Glutamatergic neuron (in vitro differentiated cells): ENCODE measurements around the gene PKN1. TPM values are rescaled to one million over a fixed set of nuclear protein-coding genes. Genes with fewer than 3 reads are reported as not detected.
"Not testable (repeated sequence)": the region's sequence is repeated elsewhere in the genome, so short reads cannot be mapped to it uniquely, and the experiment has no call there.

Experiments used
- DNase-seq: peaks from one replicate; pipeline ENCODE4 v3.0.0; 2022
- H3K27ac Mint-ChIP-seq: one replicate; pipeline ENCODE4 v1.8.0; 2020; ENCODE audit warnings: mild to moderate bottlenecking, mixed read lengths, inconsistent platforms; ENCODE audit not compliant: unreplicated experiment
- H3K27me3 Mint-ChIP-seq: one replicate; pipeline ENCODE4 v1.8.0; 2020; ENCODE audit warnings: mild to moderate bottlenecking, moderate library complexity, mixed read lengths, inconsistent platforms; ENCODE audit not compliant: unreplicated experiment
- H3K36me3 Mint-ChIP-seq: one replicate; pipeline ENCODE4 v1.8.0; 2020; ENCODE audit warnings: mild to moderate bottlenecking, mixed read lengths, inconsistent platforms; ENCODE audit not compliant: unreplicated experiment
- H3K4me1 Mint-ChIP-seq: one replicate; pipeline ENCODE4 v1.8.0; 2020; ENCODE audit warnings: mild to moderate bottlenecking, low read depth, mixed read lengths, inconsistent platforms; ENCODE audit not compliant: unreplicated experiment
- H3K4me3 Mint-ChIP-seq: one replicate; pipeline ENCODE4 v1.8.0; 2020; ENCODE audit warnings: mild to moderate bottlenecking, mixed read lengths, inconsistent platforms; ENCODE audit not compliant: unreplicated experiment
- H3K9me3 Mint-ChIP-seq: one replicate; pipeline ENCODE4 v1.8.0; 2020; ENCODE audit warnings: mild to moderate bottlenecking, moderate library complexity, mixed read lengths, inconsistent platforms; ENCODE audit not compliant: unreplicated experiment
- total RNA-seq: library from RNA; stranded (reverse); fragmentation: NEBNext Ultra II Directional; extraction: Animal tissue kit (Norgen Biotek cat#: 25700); gene quantifications from one replicate; pipeline ENCODE4 v1.2.1, GENCODE V29; 2021; ENCODE audit not compliant: unreplicated experiment
- TF ChIP-seq, protein P1 (sequence below): fragments of 200-600 bp; sonication (generic); IDR thresholded peaks from one replicate; pipeline ENCODE4 v1.5.0; 2021; ENCODE audit not compliant: partially characterized antibody, unreplicated experiment

The PKN1 gene
- total RNA-seq, 1 donor from 2014 or later: 117 TPM

DNA sequence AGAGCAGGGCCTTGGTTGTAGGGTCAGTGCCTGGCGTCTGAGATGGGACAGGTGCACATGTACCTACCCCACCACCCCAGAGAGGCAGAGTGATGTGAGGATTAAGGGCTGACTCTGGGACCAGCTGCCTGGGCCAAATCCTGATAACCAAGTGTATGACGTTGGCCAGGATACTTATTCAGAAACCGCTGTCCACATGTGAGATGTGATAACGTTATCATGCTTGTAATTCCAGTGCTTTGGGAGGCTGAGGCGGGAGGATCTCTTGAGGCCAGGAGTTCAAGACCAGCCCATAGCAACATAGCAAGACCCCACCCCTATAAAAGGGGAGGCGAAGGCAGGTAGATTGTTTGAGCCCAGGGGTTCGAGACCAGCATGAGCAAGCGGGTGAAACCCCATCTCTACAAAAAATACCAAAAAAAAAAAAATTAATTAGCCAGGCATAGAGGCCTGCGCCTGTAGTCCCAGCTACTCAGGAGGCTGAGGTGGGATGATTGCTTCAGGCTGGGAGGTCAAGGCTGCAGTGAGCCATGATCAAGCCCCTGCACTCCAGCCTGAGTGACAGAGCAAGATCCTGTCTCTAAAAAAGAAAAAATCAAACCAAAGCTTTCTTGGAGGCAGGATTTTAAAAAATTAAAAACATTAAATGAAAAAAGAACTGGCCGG lies 41.8 kb upstream of the PKN1 start:
- Mint-ChIP-seq H3K27ac (no peak overlapping the region), H3K9me3 (peaks cover 4% of the 10 kb centered on the region), H3K27me3 (peaks cover 9% of the 10 kb centered on the region), H3K4me1 (peaks cover 13% of the 10 kb centered on the region), H3K4me3 (no peak overlapping the region), H3K36me3 (no peaks in the 10 kb centered on the region)
- DNase-seq: no peak
- TF ChIP-seq, protein P1, sequence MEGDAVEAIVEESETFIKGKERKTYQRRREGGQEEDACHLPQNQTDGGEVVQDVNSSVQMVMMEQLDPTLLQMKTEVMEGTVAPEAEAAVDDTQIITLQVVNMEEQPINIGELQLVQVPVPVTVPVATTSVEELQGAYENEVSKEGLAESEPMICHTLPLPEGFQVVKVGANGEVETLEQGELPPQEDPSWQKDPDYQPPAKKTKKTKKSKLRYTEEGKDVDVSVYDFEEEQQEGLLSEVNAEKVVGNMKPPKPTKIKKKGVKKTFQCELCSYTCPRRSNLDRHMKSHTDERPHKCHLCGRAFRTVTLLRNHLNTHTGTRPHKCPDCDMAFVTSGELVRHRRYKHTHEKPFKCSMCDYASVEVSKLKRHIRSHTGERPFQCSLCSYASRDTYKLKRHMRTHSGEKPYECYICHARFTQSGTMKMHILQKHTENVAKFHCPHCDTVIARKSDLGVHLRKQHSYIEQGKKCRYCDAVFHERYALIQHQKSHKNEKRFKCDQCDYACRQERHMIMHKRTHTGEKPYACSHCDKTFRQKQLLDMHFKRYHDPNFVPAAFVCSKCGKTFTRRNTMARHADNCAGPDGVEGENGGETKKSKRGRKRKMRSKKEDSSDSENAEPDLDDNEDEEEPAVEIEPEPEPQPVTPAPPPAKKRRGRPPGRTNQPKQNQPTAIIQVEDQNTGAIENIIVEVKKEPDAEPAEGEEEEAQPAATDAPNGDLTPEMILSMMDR: no peak

DNA sequence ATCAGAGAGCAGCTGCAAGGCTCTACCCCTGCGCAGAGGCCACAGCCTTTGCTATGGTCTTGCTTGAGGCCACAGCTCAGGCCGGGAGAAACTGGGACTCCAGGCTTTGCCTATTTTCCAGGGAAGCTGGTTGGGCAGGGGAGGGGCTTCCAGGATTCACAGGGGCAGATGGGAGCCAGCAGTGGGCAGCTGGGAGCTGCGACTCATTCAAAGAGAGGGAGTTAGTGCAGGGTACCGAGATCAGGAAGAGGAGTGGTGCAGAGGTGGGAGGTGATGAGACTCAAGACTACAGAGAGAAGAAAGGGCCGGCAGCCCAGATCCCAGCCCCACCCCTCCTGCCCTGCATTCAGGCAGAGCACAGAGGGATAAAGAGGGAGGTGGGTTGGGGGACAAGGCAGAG lies 39.8 kb upstream of the PKN1 start:
- peak overlapping the region; percentile 81 for H3K4me3 Mint-ChIP-seq

DNA sequence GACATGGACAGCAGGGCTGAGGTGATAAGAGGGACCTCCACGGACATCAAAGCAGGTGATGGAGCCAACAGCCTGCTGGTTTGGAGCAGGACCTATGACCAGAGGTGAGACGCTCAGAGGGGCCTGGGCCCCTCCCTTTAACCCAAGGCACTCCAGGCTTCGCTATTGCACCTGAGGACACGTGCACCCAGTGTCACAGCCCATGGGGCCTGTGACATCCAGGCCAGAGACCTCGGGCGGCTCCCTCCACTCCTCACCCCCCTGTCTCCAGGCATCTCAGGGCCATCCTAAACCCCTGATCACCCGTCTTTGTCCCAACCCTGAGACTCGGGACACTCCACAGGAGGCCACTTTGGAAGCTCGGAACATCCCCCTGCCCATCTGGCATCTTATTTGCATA lies 38.9 kb upstream of the PKN1 start:
- H3K4me3 Mint-ChIP-seq: no peak overlapping the region
- H3K27me3 Mint-ChIP-seq: peaks cover 7% of the 10 kb centered on the region
- no peak for DNase-seq
- no peak overlapping the region for H3K27ac Mint-ChIP-seq
- TF ChIP-seq, protein P1: no peak
- peaks cover 4% of the 10 kb centered on the region for H3K9me3 Mint-ChIP-seq
- no peaks in the 10 kb centered on the region for H3K36me3 Mint-ChIP-seq
- H3K4me1 Mint-ChIP-seq: peaks cover 8% of the 10 kb centered on the region

More for the DNA sequence above, 39.8 kb upstream of the PKN1 start:
- Mint-ChIP-seq H3K9me3 (peaks cover 4% of the 10 kb centered on the region), H3K27ac (peak overlapping the region; percentile 97), H3K36me3 (no peaks in the 10 kb centered on the region), H3K27me3 (peaks cover 9% of the 10 kb centered on the region), H3K4me1 (peaks cover 13% of the 10 kb centered on the region)
- DNase-seq: peak; percentile 78
- TF ChIP-seq, protein P1: no peak

DNA sequence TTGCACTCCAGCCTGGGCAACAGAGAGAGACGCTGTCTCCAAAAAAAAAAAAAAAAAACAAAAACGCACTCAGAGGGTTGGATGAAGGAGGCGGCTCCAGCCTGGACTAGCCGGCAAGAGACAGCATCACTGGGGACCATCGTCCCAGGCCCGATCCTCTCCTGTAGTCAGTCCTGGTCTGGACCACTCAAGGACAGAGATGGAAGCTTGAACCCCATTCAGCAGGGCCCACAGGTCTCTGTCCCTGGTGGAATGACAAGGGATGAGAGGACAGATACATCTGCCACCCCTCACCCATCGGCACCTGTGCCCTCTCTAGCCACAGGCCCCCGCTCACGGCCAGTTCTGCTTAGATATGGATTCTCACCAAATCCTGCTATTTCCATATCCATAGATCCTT lies 37.8 kb upstream of the PKN1 start:
- Mint-ChIP-seq H3K4me1 (peaks cover 8% of the 10 kb centered on the region), H3K27ac (no peak overlapping the region), H3K27me3 (peaks cover 7% of the 10 kb centered on the region), H3K36me3 (no peaks in the 10 kb centered on the region), H3K9me3 (peaks cover 4% of the 10 kb centered on the region), H3K4me3 (no peak overlapping the region)
- no peak for DNase-seq
- TF ChIP-seq, protein P1: no peak

DNA sequence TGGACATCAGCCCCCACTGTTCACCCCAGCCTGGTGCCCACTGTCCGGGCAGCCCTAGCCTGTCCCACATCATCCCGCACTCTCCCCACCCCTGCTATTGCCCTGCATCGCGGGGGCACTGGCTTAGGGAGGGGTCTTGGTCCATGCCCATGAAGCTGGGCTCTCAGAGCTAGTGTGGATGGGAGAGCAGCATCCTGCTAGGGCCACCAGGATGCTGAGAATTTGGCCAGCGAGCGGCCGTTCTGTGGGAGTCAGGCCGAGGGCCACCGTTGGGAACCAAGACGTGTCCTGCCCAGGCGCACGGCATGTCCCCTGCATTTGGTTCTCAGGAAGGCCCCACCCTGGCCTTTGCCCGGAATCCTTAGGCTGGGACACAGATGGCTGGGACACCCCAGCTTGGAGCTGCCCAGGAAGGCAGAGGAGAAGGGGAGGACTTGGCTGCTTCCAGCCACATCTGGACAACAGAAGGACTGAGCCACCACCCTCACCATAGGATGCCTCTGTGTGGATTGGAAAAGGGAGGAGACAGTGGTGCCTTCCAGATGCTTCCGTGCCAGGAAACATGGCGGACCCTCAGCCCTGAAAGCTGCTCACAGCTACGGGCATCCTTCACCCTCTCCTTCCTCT lies 37.3 kb upstream of the PKN1 start:
- H3K27me3 Mint-ChIP-seq: peaks cover 7% of the 10 kb centered on the region
- no peak overlapping the region for H3K4me3 Mint-ChIP-seq
- peaks cover 4% of the 10 kb centered on the region for H3K9me3 Mint-ChIP-seq
- DNase-seq: no peak
- TF ChIP-seq, protein P1: no peak
- no peaks in the 10 kb centered on the region for H3K36me3 Mint-ChIP-seq
- H3K4me1 Mint-ChIP-seq: peaks cover 8% of the 10 kb centered on the region
- H3K27ac Mint-ChIP-seq: no peak overlapping the region

DNA sequence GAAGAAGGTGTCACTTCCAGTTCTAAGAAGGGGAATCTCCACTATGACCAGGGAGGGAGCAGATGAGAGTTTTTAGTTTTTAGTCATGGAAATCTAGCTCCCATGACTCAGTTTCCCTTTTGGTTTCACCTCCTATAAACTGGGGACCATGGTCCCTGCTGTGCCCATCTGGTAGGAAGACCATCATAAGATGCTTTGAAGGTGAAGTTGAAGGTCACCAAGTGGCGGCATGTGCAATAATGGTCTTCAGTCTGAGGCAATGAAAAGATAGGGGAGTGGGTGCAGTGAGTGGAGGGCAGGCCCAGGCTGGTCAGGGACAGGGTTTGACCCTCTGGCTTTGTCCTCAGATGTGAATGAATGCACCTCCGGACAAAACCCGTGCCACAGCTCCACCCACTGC lies 36.4 kb upstream of the PKN1 start:
- not testable (repeated sequence) for DNase-seq, H3K4me1 Mint-ChIP-seq, H3K27ac Mint-ChIP-seq, H3K27me3 Mint-ChIP-seq, H3K36me3 Mint-ChIP-seq, H3K4me3 Mint-ChIP-seq, H3K9me3 Mint-ChIP-seq

DNA sequence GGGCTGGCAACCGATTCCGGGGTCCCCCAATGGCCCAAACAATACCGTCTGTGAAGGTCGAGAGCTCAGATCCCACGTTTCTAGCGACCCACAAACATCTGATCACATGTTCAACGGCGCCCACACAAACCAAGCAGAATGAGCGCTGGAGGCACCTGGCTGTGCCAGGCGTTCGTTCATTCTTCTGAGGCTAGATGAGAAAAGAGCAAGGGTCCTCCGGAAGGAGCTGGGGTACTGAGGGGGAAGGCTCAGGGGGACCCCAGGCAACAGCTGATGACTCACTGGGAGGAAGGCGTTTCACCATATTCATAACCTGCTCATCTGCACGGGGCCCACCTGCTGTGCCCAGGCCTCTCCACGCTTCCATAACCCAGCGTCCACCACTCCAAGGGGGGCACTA lies 35.9 kb upstream of the PKN1 start:
- H3K27me3 Mint-ChIP-seq, H3K36me3 Mint-ChIP-seq, H3K9me3 Mint-ChIP-seq, H3K4me1 Mint-ChIP-seq, H3K27ac Mint-ChIP-seq, DNase-seq, H3K4me3 Mint-ChIP-seq: not testable (repeated sequence)
